OCI-LY1 (cell line): ENCODE measurements around the gene PIGQ.

Source experiments
- H2AFZ ChIP-seq: fragments of 200-600 bp; sonication (generic), shearing (Covaris generic); 2 replicates; pipeline ENCODE4 v1.6.0; 2014; ENCODE audit warnings: antibody characterized with exemption, mild to moderate bottlenecking, low read length
- H3F3A ChIP-seq: fragments of 200-600 bp; sonication (generic), shearing (Covaris generic); 2 replicates; pipeline ENCODE4 v1.6.0; 2014; ENCODE audit warnings: mild to moderate bottlenecking, antibody characterized with exemption, low read length, moderate library complexity; ENCODE audit not compliant: insufficient read depth
- H3K27ac ChIP-seq: fragments of 200-600 bp; sonication (generic); 2 replicates; pipeline ENCODE4 v1.5.1; 2014; ENCODE audit warnings: low read length, mixed run types, mild to moderate bottlenecking, low read depth; ENCODE audit not compliant: poor library complexity, severe bottlenecking
- H3K27me3 ChIP-seq: fragments of 200-600 bp; sonication (generic); 2 replicates; pipeline ENCODE4 v1.6.0; 2014; ENCODE audit warnings: antibody characterized with exemption, mild to moderate bottlenecking, low read length, moderate library complexity; ENCODE audit not compliant: insufficient read depth
- H3K36me3 ChIP-seq: fragments of 200-600 bp; sonication (generic); 2 replicates; pipeline ENCODE4 v1.6.1; 2014; ENCODE audit warnings: mild to moderate bottlenecking, antibody characterized with exemption, low read length, moderate library complexity, mixed read lengths; ENCODE audit not compliant: insufficient read depth
- H3K4me1 ChIP-seq: fragments of 200-600 bp; sonication (generic); 2 replicates; pipeline ENCODE4 v1.5.1; 2014; ENCODE audit warnings: mild to moderate bottlenecking, low read length, moderate library complexity; ENCODE audit not compliant: insufficient read depth, severe bottlenecking
- H3K4me2 ChIP-seq: fragments of 200-600 bp; sonication (generic), shearing (Covaris generic); 2 replicates; pipeline ENCODE4 v1.6.1; 2014; ENCODE audit warnings: low read length
- H3K4me3 ChIP-seq: fragments of 200-600 bp; sonication (generic); 2 replicates; pipeline ENCODE4 v1.5.1; 2014; ENCODE audit warnings: low read length, low read depth, mild to moderate bottlenecking, mixed read lengths; ENCODE audit not compliant: poor library complexity, severe bottlenecking
- H3K79me2 ChIP-seq: fragments of 200-600 bp; shearing (Covaris generic); 2 replicates; pipeline ENCODE4 v1.6.1; 2016; ENCODE audit warnings: mixed run types, low read length, mixed read lengths; ENCODE audit not compliant: insufficient read depth
- H3K9ac ChIP-seq: fragments of 200-600 bp; sonication (generic), shearing (Covaris generic); 2 replicates; pipeline ENCODE4 v1.6.1; 2014; ENCODE audit warnings: mild to moderate bottlenecking, low read length, mixed read lengths
- H3K9me2 ChIP-seq: fragments of 200-600 bp; sonication (generic), shearing (Covaris generic); 2 replicates; pipeline ENCODE4 v1.6.1; 2014; ENCODE audit warnings: low read depth, mild to moderate bottlenecking, low read length, mixed read lengths
- H3K9me3 ChIP-seq: fragments of 200-600 bp; shearing (Covaris generic); 2 replicates; pipeline ENCODE4 v1.6.1; 2014; ENCODE audit warnings: low read length, mixed read lengths
- H4K20me1 ChIP-seq: fragments of 200-600 bp; sonication (generic), shearing (Covaris generic); 2 replicates; pipeline ENCODE4 v1.6.0; 2016; ENCODE audit warnings: mild to moderate bottlenecking, low read length; ENCODE audit not compliant: insufficient read depth
- EZH2 ChIP-seq: fragments of 200-600 bp; sonication (generic), shearing (Covaris generic); IDR thresholded peaks from 2 replicates; pipeline ENCODE4 v1.8.0; 2017; ENCODE audit warnings: borderline replicate concordance, mixed run types, mild to moderate bottlenecking, antibody characterized with exemption, low read length, moderate library complexity, mixed read lengths
- TF ChIP-seq, protein P1 (sequence below): fragments of 200-600 bp; sonication (generic), shearing (Covaris generic); IDR thresholded peaks from 2 replicates; pipeline ENCODE4 v1.5.1; 2017; ENCODE audit warnings: mild to moderate bottlenecking, antibody characterized with exemption, low read length, moderate library complexity, mixed read lengths

PIGQ gene

GRCh38 chr16:630249-630814 lies 60.6 kb downstream of the PIGQ start:
- no peaks in the 10 kb centered on the region for H3F3A ChIP-seq
- no peaks in the 10 kb centered on the region for H3K9me3 ChIP-seq
- no peaks in the 10 kb centered on the region for H3K79me2 ChIP-seq
- no peaks in the 10 kb centered on the region for H4K20me1 ChIP-seq
- no peak overlapping the region for H3K4me3 ChIP-seq
- TF ChIP-seq, protein P1, sequence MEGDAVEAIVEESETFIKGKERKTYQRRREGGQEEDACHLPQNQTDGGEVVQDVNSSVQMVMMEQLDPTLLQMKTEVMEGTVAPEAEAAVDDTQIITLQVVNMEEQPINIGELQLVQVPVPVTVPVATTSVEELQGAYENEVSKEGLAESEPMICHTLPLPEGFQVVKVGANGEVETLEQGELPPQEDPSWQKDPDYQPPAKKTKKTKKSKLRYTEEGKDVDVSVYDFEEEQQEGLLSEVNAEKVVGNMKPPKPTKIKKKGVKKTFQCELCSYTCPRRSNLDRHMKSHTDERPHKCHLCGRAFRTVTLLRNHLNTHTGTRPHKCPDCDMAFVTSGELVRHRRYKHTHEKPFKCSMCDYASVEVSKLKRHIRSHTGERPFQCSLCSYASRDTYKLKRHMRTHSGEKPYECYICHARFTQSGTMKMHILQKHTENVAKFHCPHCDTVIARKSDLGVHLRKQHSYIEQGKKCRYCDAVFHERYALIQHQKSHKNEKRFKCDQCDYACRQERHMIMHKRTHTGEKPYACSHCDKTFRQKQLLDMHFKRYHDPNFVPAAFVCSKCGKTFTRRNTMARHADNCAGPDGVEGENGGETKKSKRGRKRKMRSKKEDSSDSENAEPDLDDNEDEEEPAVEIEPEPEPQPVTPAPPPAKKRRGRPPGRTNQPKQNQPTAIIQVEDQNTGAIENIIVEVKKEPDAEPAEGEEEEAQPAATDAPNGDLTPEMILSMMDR: no peak
- TF ChIP-seq EZH2: no peak
- H3K27ac ChIP-seq: no peak overlapping the region
- H3K27me3 ChIP-seq: no peaks in the 10 kb centered on the region; the same call in 1 of the 2 replicates
- no peaks in the 10 kb centered on the region for H3K9me2 ChIP-seq
- peaks cover 2% of the 10 kb centered on the region for H3K4me1 ChIP-seq
- H3K36me3 ChIP-seq: no peaks in the 10 kb centered on the region
- H3K4me2 ChIP-seq: no peak overlapping the region
- no peak overlapping the region for H3K9ac ChIP-seq
- no peak overlapping the region for H2AFZ ChIP-seq

- Histone ChIP-seq H3K27me3 (no peaks in the 10 kb centered on the region; the same call in 1 of the 2 replicates), H4K20me1 (no peaks in the 10 kb centered on the region), H3K79me2 (no peaks in the 10 kb centered on the region), H3K9me2 (no peaks in the 10 kb centered on the region), H3K27ac (no peak within 1 kb of the TSS), H3K9ac (no peak within 1 kb of the TSS), H3K9me3 (no peaks in the 10 kb centered on the region), H3K4me1 (peaks cover 5% of the 10 kb centered on the region), H3K36me3 (no peaks in the 10 kb centered on the region), H2AFZ (no peak within 1 kb of the TSS), H3K4me2 (no peak within 1 kb of the TSS), H3K4me3 (no peak within 1 kb of the TSS), H3F3A (no peaks in the 10 kb centered on the region)
- TF ChIP-seq, protein P1: no peak
- no peak for TF ChIP-seq EZH2
Observed at GRCh38 chr16:630815-631405, 61.1 kb downstream of the PIGQ start, which contains the start of gene WFIKKN1. Gene WFIKKN1 (plus strand): TSS chr16:630985. CDS start chr16:631254, 269 bp downstream.

- no peaks in the 10 kb centered on the region; the same call in 1 of the 2 replicates for H3K27me3 ChIP-seq
- no peak overlapping the region for H3K4me2 ChIP-seq
- H3K9ac ChIP-seq: no peak overlapping the region
- no peak for TF ChIP-seq EZH2
- TF ChIP-seq, protein P1: no peak
- no peaks in the 10 kb centered on the region for H4K20me1 ChIP-seq
- no peak overlapping the region for H3K27ac ChIP-seq
- no peak overlapping the region for H3K4me3 ChIP-seq
- no peaks in the 10 kb centered on the region for H3K9me3 ChIP-seq
- H3K4me1 ChIP-seq: peaks cover 5% of the 10 kb centered on the region
- H3F3A ChIP-seq: no peaks in the 10 kb centered on the region
- H2AFZ ChIP-seq: no peak overlapping the region
- no peaks in the 10 kb centered on the region for H3K79me2 ChIP-seq
- no peaks in the 10 kb centered on the region for H3K36me3 ChIP-seq
- no peaks in the 10 kb centered on the region for H3K9me2 ChIP-seq
Observed at GRCh38 chr16:631808-632358, 62.1 kb downstream of the PIGQ start.
